ENCODE results near the gene NFASC. TPM values are rescaled to one million over a fixed set of nuclear protein-coding genes. Genes with fewer than 3 reads are reported as not detected.

NFASC gene
- total and polyA plus RNA-seq, 9 of the 15 experiments (the other 6 are each of a cell fraction or from before 2014, with no cell fraction given): 0.03 to 0.16 (median 0.06) TPM; not detected in 6

- Histone ChIP-seq H3K36me3 (ENCODE audit: control insufficient read depth, insufficient read depth, low read length) (no peaks in the 10 kb centered on the region), H3K4me3 (no peak overlapping the region), H3K9me1 (ENCODE audit: control insufficient read depth, insufficient read depth, low read length) (no peaks in the 10 kb centered on the region), H3K9me3 (replicated peaks; ENCODE audit: control insufficient read depth, insufficient read depth, low read depth, low read length) (no peaks in the 10 kb centered on the region), H2AFZ (ENCODE audit: low read depth, low read length) (no peak overlapping the region), H4K20me1 (replicated peaks; ENCODE audit: control insufficient read depth, insufficient read depth, low read length) (no peaks in the 10 kb centered on the region), H3K4me2 (ENCODE audit: insufficient read depth, low read length) (no peak overlapping the region), H3K27me3 (ENCODE audit: control insufficient read depth in 2 of 2, insufficient read depth in 2 of 2, low read length in 2 of 2) (peaks cover 21 to 39% of the 10 kb centered on the region in 2 experiments; a peak in 4 of 5 replicates), H3K9ac (ENCODE audit: insufficient read depth in 1 of 2, low read depth in 2 of 2, low read length in 2 of 2) (no peak overlapping the region), H3K27ac (ENCODE audit: extremely low read depth, low read depth, low read length) (no peak overlapping the region), H3K4me1 (replicated peaks in 1 of 2; ENCODE audit: control insufficient read depth in 2 of 2, insufficient read depth in 2 of 2, low read length in 2 of 2) (peaks cover 0 to 4% of the 10 kb centered on the region in 2 experiments; a peak in 1 of 5 replicates), H3K79me2 (ENCODE audit: control insufficient read depth, insufficient read depth, low read length) (no peaks in the 10 kb centered on the region)
- FAIRE-seq: no peak
- CTCF ChIA-PET (ENCODE audit: low intra/inter-chr PET ratio): no interaction called here
- intact Hi-C loops (cut with micrococcal nuclease): no loop called here
- no TSS peak for BruUV-seq (replicated peaks)
- POLR2A ChIA-PET: no interaction called here
- no peak for TF ChIP-seq GTF2E2 (tag; IDR thresholded peaks at IDR 0.05)
- no peak for TF ChIP-seq WHSC1 (IDR thresholded peaks at IDR 0.05; ENCODE audit: low read length)
- TF ChIP-seq ZNF431 (CRISPR knock-in tag; IDR thresholded peaks at IDR 0.05): no peak
- no peak for TF ChIP-seq ZNF23 (CRISPR knock-in tag; IDR thresholded peaks at IDR 0.05)
- TF ChIP-seq CCNT2 (IDR thresholded peaks at IDR 0.05; ENCODE audit: borderline replicate concordance, extremely low read depth, insufficient read length, low read depth, low read length): no peak
- TF ChIP-seq TGIF2 (CRISPR knock-in tag; IDR thresholded peaks at IDR 0.05): no peak
- TF ChIP-seq ZNF707 (CRISPR knock-in tag; conservative IDR thresholded peaks at IDR 0.05): no peak
- TF ChIP-seq POLR3A (IDR thresholded peaks at IDR 0.05; ENCODE audit: borderline replicate concordance, extremely low read depth, insufficient read depth, insufficient read length): no peak
- TF ChIP-seq GTF2A2 (tag; IDR thresholded peaks at IDR 0.05): no peak
- TF ChIP-seq NFIX (CRISPR knock-in tag; IDR thresholded peaks at IDR 0.05; ENCODE audit: low read depth): no peak
- no peak for TF ChIP-seq MECOM (CRISPR knock-in tag; IDR thresholded peaks at IDR 0.05)
- TF ChIP-seq ZNF695 (CRISPR knock-in tag; IDR thresholded peaks at IDR 0.05): no peak
- no peak for TF ChIP-seq SREBF2 (CRISPR knock-in tag; IDR thresholded peaks at IDR 0.05)
- no peak for TF ChIP-seq STAG1 (CRISPR knock-in tag; IDR thresholded peaks at IDR 0.05; ENCODE audit: borderline replicate concordance)
- TF ChIP-seq KDM1A (IDR thresholded peaks at IDR 0.05): no peak
- TF ChIP-seq ZZZ3 (IDR thresholded peaks at IDR 0.05): no peak
- no peak for TF ChIP-seq BHLHE40 (IDR thresholded peaks at IDR 0.05; ENCODE audit: low read length)
- ATAC-seq: no peak
- in situ Hi-C loops (cut with MboI): no loop called here
- 8% methylated on average over 7 of the region's 7 CpGs for WGBS (ENCODE audit: insufficient coverage, low coverage, missing lambda C conversion rate)
- DNase-seq (ENCODE audit: extremely low read depth in 1 of 4, low spot score in 3 of 4): no peak
These were observed 50.3 kb downstream of the NFASC start for GRCh38 chr1:204920967-204921366.

Data from K562 (cell line).